HG03103 (cell line): ENCODE data around the gene KLF7.
A peak's percentile ranks its signal among the peaks of the same experiment; 100 is the strongest.

ENCODE experiments used
- ATAC-seq: cut with Tn5 transposase; IDR thresholded peaks from one replicate; pipeline ENCODE4 v1.9.1; 2021; ENCODE audit warnings: low read depth; ENCODE audit not compliant: unreplicated experiment

The KLF7 gene

DNA sequence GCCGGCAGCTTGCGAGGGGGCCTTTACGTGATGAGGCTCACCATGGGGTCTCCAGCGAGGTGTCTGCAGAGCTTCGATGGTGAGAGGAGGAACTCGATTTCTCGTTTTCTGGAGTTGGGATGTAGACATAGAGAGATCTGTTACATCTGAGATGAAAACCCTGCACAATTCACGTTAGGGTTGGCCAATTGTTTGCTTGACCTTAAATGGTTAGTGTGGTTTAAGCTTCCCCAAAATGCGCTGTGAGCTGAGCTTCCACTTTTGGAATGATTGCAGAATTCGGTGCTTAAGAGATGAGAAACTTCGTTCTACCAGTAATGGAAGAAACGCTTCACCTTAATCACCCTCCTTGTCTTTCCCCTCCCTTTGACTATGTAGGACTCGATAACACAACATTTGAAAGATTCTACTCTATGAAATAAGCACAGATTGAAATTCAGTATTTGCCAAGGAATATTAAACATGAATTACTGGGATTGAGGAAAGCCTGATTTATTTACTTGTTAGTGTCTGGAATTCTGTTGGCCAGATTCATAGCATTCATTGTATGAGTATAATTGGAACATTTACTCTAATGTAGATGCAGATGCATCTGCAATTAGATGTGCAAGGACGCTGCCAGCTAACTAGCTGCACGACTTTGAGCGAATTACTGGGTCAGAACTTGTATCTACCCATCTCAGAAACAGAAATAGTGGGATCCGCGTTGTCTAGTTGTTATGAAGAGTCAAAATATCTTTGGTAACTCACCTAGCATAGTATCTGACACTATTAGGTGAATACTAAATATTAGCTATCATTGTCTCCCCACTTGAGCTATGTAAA lies 1.6 kb upstream of the KLF7 start:
- peak; percentile 7 for ATAC-seq

DNA sequence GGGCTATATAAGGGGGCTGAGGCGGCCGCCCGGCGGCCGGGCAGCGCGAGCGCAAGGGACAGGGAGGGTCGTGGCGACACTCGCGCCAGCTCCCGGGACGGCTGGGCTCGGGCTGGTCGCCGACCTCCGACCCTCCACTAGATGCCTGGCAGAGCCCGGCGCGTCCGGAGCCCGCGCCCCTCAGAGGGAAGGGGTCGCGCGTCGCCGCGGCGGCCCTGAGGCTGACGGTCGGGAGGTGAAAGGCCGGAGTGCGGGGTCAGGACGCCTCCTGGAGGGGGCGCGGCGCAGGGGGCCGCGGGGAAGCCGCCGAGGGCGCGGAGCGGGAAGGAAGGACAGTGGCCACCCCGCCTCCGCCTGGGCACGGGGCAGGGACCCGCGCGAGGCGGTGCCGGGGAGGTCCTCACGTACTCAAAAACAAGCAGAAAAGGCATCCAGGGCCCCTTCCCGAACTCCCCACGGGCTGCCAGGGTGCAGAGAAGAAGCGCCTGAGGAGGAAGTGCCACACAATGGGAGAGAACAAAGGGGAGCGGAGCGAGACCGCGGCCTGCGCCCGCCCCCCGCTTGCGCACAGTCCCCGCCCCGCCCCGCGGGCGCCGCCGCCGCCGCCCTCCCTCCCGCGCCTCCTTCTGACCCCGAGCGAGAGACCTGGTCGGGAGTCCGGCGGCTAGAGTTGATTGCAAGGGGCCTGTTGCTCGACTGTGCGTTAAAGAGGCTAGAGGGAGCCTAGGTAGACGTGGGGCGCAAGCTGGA lies 776 bp upstream of the KLF7 start:
- peak; percentile 42 for ATAC-seq

DNA sequence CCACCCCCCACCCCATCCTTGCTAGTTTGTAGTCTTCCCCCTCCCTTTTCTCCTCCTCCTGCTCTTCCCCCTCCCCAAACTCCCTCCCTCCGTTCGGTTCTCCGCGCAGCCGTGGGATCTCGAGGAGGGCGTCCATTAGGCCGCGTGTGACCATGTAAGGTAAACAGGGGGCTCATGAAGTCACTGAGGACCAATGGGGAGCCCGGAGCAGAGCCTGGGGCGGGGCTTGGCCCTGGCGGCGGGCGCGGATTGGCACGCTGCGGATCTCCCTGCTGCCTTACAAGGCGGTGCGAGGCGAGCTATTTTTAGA lies 246 bp upstream of the KLF7 start:
- ATAC-seq: peak; percentile 88

DNA sequence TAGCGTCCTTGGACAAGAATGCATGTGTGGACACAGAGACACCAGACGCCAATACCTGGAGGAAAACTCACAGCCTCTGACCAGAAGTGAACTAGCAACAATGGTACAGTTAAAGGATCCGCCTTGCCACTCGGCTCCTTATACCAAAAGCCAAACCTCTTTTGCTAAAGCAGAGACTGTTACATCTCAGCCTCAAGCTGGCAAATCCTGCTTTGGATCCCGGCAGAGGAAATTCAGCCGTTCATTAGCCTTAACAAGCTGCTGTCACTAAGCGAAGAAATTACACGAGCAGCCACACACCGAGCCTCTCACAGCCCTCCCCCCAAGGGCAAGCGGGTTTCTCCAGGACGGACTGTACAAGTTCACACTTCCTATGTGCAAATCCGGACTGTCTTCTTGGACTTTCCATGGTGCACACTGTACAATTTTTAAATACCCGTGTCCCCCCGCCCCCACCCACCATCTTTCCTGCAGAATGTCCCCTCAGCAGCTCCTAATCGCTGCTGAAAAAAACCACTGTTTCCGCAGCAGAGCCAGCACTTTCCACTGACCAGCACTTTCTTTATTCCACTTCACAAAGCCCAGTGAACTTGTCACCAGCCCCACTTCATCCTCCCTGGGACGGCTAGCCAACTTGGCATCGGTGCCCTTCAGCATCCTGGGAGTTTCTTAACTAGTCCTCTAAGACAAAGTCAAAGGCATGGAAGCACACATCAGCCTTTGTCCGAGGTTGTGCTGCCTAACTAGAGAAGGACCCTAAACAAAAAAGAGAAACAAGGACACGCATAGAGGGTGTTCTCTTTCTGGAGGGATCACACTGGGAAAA lies 1.5 kb downstream of the KLF7 start:
- no peak for ATAC-seq

DNA sequence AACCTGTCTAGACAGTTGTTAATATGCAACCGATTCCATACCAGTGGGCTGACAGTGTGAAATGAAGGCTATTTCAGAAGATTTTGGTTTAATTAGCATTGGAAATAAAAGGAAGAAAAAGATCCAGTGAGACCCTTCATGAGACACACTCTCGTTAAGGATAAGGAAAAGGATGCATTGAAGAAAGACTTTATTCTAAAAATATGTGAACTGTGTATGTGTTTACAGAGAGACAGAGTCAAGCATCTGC lies 2.1 kb downstream of the KLF7 start:
- no peak for ATAC-seq

DNA sequence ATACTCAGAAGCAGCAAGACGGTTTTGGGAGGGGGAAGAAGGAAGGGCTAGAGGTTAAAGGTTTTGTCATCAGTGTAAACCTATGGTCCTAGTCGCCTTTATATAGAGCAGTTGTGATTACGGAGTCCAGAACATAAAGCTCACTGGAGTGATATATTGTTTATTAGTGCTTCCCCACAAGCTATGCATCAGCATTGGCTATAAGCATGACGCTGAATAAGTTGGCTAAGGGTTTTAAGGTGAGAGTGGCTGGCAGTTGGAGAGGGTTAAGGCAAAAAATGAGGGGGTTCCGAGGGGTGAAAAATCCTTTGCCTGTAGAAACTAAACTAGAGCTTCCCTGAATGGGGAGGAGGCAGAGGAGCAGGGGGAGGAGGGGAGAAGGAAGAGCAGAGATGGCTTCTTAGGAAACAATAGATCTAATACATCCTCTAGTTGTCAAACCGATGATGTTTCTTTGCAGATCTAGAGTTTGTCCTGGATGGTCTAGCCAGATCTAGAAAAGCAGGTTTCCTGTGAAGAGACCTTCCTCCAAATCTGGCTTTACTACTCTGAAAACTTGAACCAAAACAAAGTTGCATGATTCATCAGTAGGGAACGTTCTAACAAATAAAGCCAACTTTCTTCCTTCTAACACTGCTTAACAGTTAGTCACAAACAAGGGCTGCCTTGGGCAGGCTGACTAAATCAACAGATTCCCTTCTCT lies 2.5 kb downstream of the KLF7 start:
- ATAC-seq: no peak

DNA sequence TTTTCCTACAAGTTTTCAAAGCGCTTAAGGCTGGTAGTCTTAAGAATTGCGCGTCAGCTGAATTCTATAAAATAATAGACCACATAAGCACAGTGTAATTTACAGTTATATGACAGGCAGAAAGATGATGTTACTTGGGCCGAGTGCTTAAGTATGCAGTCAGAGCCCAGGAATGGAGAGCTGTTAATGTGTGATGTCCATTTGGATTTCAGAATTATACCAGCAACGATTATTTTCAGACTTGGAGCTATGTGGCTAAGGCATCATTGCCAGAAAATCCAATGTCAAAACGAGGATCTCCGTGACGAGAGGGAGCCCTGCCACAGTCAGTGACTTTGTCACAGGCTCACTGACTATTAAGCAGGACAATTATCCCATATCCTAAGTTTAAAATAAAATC lies 3.4 kb downstream of the KLF7 start:
- no peak for ATAC-seq

DNA sequence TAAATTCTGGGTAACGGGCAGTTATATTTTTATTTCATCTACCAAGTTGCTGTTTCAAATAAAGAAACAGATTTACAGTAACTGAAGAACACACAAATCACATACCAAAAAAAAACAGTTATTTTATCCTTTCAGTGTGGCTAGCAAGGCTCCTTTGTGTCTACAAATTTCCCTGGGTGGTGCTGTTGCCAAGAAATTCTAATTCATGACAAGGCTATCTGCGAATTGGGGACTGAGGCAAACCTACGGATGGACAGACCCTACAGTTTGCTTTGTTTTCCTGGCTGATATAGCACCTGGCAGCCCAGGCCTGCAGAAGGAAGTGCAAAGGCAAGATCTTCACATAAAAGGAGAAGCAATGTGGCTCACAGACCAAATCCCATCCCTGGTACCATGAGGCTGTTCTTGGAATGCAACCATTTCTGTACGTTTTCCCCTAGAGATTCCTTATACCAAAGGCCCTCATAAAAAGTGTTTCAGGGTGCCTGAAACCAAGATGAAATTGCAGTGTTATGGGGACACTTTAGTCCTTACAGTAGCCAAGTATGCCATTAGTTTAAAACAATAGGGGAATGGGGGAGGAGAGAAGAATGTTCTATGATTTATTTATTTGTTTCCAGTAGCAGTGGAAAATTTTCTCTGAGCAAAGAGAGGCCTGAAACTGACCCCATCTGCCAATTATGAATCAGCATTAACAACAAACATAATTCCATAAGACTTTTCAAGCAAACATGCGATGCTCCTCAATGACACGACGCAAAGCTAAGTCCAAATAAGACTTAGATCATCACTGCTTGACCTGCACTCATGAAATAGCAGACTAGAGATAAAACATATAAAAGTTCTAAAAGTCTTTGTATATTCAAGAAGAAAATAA lies 4.3 kb downstream of the KLF7 start:
- no peak for ATAC-seq

DNA sequence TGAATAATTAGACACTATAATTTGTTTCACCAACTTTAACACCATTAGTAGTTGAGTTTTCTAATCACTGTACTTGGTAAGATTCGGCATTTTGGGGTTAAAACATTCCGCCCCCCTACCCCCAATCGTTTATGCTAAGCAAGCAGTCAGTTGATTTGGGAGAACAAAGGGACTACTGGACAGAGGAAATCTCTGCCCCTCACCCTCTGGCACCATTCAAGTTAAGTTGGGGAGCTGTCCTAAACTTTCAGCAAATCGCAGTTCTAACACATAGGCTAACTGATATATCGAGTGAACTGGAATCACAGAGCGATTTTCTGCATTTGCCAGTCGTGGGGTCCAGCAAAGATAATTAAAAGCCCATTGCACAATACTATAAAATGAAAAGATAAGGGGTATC lies 5.6 kb downstream of the KLF7 start:
- ATAC-seq: no peak

DNA sequence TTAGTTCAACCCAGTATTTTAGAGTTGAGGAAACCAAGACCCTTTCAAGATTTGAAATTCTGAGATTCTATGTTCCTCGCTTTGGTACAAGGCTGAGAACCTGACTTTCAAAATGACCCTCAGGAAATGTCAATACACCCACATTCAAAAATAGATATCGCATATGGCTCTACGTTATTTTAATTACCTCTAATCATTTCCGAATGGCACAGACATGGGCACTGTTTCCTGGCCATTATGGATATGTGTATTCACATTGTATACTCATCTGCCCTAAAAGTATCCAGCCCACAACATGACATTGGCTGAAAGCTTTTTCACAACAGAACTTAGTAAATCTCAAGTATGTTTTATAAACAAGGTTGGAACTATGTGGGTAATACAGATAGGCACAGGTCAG lies 6.7 kb downstream of the KLF7 start:
- ATAC-seq: no peak

DNA sequence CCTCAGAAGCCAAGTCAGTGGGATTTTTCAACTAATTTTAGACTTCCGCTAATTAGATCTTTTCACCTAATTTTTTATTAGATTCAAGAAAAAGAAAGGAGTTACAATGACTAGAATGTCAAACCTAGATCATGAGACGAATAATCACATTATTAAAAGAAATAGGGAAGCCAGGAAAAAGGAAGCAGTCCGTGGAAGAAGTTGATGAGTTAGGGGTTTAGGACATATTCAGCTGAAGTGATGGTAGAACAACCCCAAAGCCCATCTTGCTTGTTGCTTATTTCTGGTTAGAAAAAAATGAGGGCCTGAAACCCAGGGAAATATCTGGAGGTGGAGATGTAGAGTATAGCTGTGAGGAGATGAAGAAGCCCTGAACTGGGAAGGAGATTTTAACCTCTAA lies 8.0 kb downstream of the KLF7 start:
- no peak for ATAC-seq

DNA sequence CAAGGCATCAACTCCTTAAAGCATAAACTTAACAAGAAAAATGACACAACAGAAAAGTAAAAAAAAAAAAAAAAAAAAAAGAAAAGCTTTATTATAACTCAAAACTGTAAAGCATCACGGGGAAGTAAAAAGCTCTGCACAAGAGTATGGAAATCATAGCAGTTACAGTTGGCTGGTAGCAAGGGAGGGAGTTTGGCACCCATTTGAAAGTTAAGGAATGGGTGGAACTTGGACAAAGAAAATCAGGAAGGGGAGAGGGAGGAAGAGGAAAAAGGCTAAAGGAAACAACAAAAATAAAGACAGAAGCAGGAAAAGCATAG lies 8.6 kb downstream of the KLF7 start:
- ATAC-seq: no peak

DNA sequence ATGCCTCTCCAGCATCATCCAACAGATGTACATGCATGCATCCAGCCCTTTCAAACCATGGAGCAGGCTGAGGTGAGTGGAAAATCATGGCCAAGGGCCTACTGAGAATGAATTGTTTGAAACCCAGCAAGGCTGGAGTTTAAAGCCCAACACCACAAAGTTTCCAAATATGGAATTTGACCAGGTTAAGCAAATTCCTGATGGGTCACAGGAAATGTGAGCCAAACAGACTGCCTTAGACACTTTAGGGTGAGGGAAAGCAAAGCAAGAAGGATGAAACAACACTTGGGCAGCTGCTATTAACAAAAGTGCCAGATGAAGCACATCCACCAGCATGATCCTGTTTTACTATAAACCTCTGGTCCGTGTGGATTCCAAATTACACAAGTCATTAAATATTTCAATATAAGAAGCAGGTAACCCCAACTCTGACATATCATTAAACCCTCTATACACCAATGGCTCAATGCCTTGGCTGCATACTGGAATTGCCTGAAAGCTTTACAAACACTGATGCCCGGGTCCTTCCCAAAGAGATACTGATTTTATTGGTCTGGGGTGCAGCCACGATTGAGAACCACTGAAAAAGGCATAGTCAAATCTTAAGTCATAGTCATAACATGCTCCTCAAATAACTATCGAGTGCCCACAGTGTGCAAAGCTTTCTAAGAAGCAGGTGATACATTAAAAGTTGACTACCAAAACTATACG lies 9.1 kb downstream of the KLF7 start:
- ATAC-seq: peak; percentile 48

DNA sequence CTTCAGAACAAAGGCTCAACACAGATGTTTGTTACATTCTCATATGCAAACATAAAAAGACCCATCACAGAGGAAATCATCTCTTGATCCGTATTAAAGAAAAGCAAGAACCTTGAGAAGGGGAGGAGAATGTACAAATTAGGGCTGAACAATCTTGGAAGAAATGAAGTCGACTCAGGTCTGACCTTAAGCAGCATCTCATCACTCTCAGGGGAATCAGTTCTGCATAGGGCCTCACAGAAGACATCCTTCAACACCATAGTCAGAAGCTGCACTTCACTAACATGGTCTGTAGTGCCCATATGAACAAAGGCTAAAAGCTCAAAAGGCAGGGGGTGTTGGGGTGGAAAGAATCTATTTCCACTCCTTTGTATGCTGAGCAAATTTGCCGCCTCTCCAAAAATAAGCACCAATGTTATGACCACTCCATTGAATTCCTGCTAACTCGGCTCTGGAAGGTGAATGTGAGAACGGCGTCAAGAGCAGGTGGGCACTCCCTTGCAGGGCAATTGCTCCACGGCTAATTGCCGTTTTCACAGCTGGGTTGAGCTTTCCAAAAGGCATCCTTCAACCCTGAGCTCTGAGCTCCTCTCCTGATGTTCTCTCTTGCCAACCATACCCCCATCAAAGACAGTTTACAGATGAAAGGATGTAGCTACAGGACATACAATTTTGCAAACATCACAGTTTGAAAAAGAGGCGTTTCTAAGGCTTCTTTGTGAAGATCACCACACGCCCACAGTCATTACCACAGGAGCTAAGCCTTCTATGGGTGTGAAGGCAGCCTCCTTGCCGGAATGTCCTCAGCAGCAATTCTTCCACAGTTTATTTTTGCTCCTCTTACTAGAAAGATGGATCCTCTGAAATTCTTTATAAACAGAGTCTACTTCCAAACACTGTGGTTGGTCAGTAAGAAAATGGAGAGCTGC lies 10.0 kb downstream of the KLF7 start:
- no peak for ATAC-seq

DNA sequence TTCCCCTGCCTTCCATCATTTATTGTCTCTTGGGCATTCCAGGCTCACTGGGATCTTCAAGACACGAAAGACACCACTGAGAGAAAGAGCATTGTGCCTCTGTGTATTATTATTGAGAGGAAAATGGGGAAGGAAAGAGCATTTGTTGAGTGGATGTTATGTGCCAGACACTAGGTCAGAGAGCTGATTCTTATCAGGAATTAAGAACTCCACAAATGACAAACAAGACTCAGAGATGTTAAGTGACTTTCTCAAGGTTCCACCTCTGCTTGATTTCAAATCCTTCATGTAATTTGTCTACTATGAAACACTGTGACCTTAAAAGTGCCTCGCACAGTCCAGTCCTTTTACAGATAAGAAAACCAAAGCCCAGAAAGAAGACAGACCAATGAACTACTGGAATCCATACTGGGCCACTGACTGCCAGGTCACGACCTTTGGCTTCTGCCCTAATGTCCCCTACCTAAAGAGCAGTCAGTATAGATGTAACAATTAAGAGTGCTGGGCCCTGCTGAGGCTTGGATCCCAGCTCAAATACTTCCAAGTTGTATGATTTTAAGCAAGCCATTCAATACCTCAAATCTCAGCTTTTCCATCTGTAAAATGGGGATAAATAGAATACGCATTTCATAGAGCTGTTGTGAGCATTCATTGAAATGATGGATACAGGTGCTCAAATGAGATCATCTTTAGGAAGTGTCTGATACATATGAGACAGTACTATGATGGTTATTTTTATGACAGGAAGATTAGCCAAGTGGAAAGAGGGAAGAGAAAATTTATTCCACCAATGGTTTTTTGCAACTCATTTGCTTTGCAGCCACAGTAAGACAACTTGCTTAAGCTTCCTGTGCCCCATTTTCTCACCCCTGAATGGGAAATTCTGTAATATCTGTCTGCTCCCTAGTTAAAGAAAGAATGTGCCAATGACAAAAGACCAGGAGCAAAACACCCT lies 10.9 kb downstream of the KLF7 start:
- no peak for ATAC-seq

DNA sequence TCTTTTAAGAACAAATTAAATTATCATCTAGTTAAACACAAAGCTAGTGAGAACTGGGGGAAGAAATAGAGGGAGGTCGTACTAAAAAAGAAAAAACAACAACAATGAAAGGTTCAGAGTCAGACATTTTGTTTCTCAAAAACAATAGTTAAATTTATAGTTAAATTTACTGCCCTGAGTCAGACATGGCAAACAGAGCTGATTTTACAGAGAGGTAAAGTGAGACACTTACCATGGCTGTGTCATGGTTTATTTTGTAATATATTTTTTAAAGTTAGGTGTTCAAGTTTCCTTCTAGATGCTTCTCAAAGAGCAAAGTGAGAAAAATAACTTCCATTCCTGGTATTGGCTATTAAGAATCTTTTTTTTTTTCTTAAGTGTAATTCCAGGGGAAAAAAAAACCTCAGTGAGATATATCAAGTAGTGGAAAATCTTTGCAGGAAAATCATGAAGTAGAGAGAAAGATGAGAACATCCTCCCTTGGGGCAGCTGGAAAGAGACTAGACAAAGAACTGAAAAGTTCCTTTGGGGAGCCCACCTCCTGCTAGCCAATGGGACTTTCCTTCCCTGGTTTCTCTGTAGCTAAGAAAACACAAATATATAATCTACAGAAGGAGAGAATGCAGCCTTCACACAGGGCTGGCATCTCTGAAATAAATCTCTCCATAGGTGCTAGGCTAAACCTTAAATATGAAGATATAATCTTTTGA lies 12.3 kb downstream of the KLF7 start:
- ATAC-seq: no peak

DNA sequence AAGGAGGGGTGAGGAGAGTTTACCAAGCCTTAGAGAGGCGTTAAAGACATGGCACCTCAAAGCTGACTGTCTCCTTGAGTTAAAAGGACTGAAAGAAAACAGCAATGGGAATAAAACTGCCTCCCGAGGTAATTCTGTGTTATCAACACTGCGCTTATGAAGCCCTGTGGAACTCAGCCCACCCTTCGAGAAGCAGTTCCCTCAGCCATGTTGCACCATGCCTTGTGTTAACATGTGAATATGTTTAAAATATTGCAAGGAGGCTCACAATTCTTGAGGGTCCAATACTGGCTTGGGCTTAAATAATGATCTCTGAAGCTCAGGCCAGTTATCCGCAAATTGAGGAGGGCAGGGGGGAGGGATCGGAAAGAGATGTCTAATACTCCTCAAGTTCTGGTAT lies 14.7 kb downstream of the KLF7 start:
- no peak for ATAC-seq
